ENCODE data around the gene PRR5L. TPM values are rescaled to one million over a fixed set of nuclear protein-coding genes. Genes with fewer than 3 reads are reported as not detected.

The PRR5L gene
- total and polyA plus RNA-seq, 2 experiments from 2014 or later: 3.1 to 8.9 TPM

- no peaks in the 10 kb centered on the region for H3K9me2 ChIP-seq (ENCODE audit: insufficient read depth)
- no peaks in the 10 kb centered on the region for H3K36me3 Mint-ChIP-seq (ENCODE audit: low read depth)
- H3K4me1 Mint-ChIP-seq: peaks cover 25% of the 10 kb centered on the region
- no peaks in the 10 kb centered on the region for H4K20me1 ChIP-seq (replicated peaks; ENCODE audit: insufficient read depth)
- H3K27me3 Mint-ChIP-seq (ENCODE audit: insufficient read depth, low read depth, poor library complexity): peaks cover 4% of the 10 kb centered on the region
- no peak overlapping the region for H3K27ac Mint-ChIP-seq
- no peak overlapping the region for H3K27ac ChIP-seq (ENCODE audit: low read depth)
- TF ChIP-seq ZNF114 (CRISPR knock-in tag; IDR thresholded peaks at IDR 0.05) (no peak), NANOG (IDR thresholded peaks at IDR 0.05; ENCODE audit: borderline replicate concordance) (no peak), CTCF (conservative IDR thresholded peaks at IDR 0.05; ENCODE audit: low read depth in 2 of 2) (no peak), EZH2 (IDR thresholded peaks at IDR 0.05; ENCODE audit: low read depth, unreplicated experiment) (no peak), STAT1 (IDR thresholded peaks at IDR 0.05; ENCODE audit: unreplicated experiment) (no peak), POLR2AphosphoS5 (IDR thresholded peaks at IDR 0.05; ENCODE audit: low read depth) (no peak), EZH2phosphoT487 (IDR thresholded peaks at IDR 0.05; ENCODE audit: unreplicated experiment) (no peak)
- TF ChIP-seq, protein P1, sequence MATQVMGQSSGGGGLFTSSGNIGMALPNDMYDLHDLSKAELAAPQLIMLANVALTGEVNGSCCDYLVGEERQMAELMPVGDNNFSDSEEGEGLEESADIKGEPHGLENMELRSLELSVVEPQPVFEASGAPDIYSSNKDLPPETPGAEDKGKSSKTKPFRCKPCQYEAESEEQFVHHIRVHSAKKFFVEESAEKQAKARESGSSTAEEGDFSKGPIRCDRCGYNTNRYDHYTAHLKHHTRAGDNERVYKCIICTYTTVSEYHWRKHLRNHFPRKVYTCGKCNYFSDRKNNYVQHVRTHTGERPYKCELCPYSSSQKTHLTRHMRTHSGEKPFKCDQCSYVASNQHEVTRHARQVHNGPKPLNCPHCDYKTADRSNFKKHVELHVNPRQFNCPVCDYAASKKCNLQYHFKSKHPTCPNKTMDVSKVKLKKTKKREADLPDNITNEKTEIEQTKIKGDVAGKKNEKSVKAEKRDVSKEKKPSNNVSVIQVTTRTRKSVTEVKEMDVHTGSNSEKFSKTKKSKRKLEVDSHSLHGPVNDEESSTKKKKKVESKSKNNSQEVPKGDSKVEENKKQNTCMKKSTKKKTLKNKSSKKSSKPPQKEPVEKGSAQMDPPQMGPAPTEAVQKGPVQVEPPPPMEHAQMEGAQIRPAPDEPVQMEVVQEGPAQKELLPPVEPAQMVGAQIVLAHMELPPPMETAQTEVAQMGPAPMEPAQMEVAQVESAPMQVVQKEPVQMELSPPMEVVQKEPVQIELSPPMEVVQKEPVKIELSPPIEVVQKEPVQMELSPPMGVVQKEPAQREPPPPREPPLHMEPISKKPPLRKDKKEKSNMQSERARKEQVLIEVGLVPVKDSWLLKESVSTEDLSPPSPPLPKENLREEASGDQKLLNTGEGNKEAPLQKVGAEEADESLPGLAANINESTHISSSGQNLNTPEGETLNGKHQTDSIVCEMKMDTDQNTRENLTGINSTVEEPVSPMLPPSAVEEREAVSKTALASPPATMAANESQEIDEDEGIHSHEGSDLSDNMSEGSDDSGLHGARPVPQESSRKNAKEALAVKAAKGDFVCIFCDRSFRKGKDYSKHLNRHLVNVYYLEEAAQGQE (IDR thresholded peaks at IDR 0.05; ENCODE audit: unreplicated experiment): no peak
- TF ChIP-seq, protein P2, sequence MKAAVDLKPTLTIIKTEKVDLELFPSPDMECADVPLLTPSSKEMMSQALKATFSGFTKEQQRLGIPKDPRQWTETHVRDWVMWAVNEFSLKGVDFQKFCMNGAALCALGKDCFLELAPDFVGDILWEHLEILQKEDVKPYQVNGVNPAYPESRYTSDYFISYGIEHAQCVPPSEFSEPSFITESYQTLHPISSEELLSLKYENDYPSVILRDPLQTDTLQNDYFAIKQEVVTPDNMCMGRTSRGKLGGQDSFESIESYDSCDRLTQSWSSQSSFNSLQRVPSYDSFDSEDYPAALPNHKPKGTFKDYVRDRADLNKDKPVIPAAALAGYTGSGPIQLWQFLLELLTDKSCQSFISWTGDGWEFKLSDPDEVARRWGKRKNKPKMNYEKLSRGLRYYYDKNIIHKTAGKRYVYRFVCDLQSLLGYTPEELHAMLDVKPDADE (IDR thresholded peaks at IDR 0.05): no peak
- H3K4me3 Mint-ChIP-seq: no peak overlapping the region
- no peaks in the 10 kb centered on the region for H3K9me3 Mint-ChIP-seq
- H3K4me1 ChIP-seq (ENCODE audit: insufficient read depth): peaks cover 6% of the 10 kb centered on the region; the same call in 1 of the 2 replicates
- H3K79me2 ChIP-seq (replicated peaks; ENCODE audit: insufficient read depth): no peaks in the 10 kb centered on the region
- no peak overlapping the region for H2AFZ ChIP-seq
- H3K36me3 ChIP-seq (ENCODE audit: insufficient read depth): no peaks in the 10 kb centered on the region
- H3K4me3 ChIP-seq: no peak overlapping the region
- DNase-seq (ENCODE audit: low spot score) (no peak), ATAC-seq (no peak)
- no peak overlapping the region for H3K4me2 ChIP-seq
- H3K27me3 ChIP-seq (ENCODE audit: insufficient read depth): peaks cover 7% of the 10 kb centered on the region; the same call in 1 of the 2 replicates
- H3F3A ChIP-seq (replicated peaks; ENCODE audit: low read depth): no peaks in the 10 kb centered on the region
Measured at GRCh38 chr11:36360318-36360717, 64.2 kb downstream of the PRR5L start.

All from GM23338 (cell line).